ENCODE data around the gene CCDC91. TPM values are rescaled to one million over a fixed set of nuclear protein-coding genes. Genes with fewer than 3 reads are reported as not detected.

CCDC91 gene
- total RNA-seq, 1 donor from 2014 or later = 76.6 TPM

DNA sequence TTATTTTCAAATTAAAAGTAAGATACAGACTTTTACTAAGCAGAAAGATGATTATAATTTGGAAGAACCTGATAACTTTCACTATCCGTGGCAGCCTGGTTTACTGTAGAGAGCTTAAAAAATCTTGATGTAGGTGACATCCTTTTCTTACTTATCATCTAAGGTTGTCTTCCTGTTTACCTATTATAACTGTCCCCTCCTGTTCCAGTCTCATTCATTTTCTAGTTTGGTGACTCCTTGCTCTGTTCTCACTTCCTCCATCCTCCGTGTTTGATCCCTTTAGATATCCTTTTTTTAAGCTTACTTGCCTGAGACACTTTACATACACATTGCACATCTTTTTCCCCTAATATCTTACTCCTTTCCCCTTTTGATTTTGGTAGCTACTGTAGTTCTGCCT, 27.5 kb downstream of the CCDC91 start:
- H3K27ac ChIP-seq = no peak overlapping the region
- TF ChIP-seq POLR2AphosphoS5 (IDR thresholded peaks at IDR 0.05; ENCODE audit: insufficient read depth in 1 of 2, low read depth in 1 of 2) = no peak
- TF ChIP-seq, protein P1, sequence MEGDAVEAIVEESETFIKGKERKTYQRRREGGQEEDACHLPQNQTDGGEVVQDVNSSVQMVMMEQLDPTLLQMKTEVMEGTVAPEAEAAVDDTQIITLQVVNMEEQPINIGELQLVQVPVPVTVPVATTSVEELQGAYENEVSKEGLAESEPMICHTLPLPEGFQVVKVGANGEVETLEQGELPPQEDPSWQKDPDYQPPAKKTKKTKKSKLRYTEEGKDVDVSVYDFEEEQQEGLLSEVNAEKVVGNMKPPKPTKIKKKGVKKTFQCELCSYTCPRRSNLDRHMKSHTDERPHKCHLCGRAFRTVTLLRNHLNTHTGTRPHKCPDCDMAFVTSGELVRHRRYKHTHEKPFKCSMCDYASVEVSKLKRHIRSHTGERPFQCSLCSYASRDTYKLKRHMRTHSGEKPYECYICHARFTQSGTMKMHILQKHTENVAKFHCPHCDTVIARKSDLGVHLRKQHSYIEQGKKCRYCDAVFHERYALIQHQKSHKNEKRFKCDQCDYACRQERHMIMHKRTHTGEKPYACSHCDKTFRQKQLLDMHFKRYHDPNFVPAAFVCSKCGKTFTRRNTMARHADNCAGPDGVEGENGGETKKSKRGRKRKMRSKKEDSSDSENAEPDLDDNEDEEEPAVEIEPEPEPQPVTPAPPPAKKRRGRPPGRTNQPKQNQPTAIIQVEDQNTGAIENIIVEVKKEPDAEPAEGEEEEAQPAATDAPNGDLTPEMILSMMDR (IDR thresholded peaks at IDR 0.05) = no peak
- TF ChIP-seq POLR2A (IDR thresholded peaks at IDR 0.05) = no peak
- H3K4me1 ChIP-seq = peaks cover 8% of the 10 kb centered on the region
- intact Hi-C loops (cut with DNase I) = no loop called here
- peaks cover 3% of the 10 kb centered on the region for H3K9me3 ChIP-seq
- no peaks in the 10 kb centered on the region for H3K36me3 ChIP-seq
- no peak overlapping the region for H3K4me3 ChIP-seq
- H3K27me3 ChIP-seq = no peaks in the 10 kb centered on the region
- no peak for DNase-seq (ENCODE audit: extremely low spot score in 2 of 2)

DNA sequence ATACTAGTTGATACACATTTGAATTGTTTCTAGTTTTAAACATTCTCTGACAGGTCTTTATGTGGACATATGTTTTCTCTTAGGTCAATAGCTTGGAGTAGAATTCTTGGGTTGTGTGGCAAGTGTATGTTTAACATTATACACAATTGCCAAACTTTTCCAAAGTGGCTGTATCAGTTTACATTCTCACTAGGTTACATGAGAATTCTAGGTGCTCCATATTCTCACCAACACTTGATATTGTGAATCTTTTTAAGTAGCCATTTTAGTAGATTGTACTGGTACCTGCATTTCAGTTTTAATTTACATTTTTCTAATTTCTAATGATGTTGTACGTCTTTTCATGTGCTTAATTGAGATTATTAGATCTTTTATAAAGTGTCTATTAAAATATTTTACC, 28.6 kb downstream of the CCDC91 start:
- Histone ChIP-seq H3K9me3 (peaks cover 3% of the 10 kb centered on the region), H3K27ac (no peak overlapping the region), H3K4me3 (no peak overlapping the region), H3K27me3 (no peaks in the 10 kb centered on the region), H3K36me3 (no peaks in the 10 kb centered on the region), H3K4me1 (peaks cover 8% of the 10 kb centered on the region)
- no peak for DNase-seq (ENCODE audit: extremely low spot score in 2 of 2)
- intact Hi-C loops (cut with DNase I) = no loop called here
- TF ChIP-seq, protein P1 (IDR thresholded peaks at IDR 0.05) = no peak
- TF ChIP-seq POLR2A (IDR thresholded peaks at IDR 0.05) = no peak
- no peak for TF ChIP-seq POLR2AphosphoS5 (IDR thresholded peaks at IDR 0.05; ENCODE audit: insufficient read depth in 1 of 2, low read depth in 1 of 2)

DNA sequence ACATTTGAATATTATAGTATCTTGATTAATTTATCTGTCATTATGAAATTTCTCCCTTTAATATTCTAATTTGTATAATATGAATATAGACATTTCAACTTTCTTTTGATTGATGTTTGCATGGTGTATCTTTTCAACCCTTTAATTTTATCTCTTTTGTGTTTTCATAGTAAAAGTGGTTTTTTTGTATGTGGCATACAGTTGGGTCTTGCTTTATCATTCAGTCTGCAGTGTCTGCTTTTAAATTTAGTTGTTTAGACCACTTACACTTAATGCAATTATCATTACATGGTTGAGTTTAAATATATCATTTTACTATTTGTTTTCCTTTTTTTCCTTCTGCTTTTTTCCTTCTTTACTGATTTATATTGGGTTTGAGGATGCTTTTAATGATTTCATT, 29.6 kb downstream of the CCDC91 start:
- Histone ChIP-seq H3K9me3 (peaks cover 3% of the 10 kb centered on the region), H3K4me3 (no peak overlapping the region), H3K36me3 (no peaks in the 10 kb centered on the region), H3K27ac (no peak overlapping the region), H3K27me3 (no peaks in the 10 kb centered on the region), H3K4me1 (peaks cover 8% of the 10 kb centered on the region)
- no peak for DNase-seq (ENCODE audit: extremely low spot score in 2 of 2)
- TF ChIP-seq, protein P1 (IDR thresholded peaks at IDR 0.05) = no peak
- TF ChIP-seq POLR2A (IDR thresholded peaks at IDR 0.05) = no peak
- no peak for TF ChIP-seq POLR2AphosphoS5 (IDR thresholded peaks at IDR 0.05; ENCODE audit: insufficient read depth in 1 of 2, low read depth in 1 of 2)
- intact Hi-C loops (cut with DNase I) = no loop called here

DNA sequence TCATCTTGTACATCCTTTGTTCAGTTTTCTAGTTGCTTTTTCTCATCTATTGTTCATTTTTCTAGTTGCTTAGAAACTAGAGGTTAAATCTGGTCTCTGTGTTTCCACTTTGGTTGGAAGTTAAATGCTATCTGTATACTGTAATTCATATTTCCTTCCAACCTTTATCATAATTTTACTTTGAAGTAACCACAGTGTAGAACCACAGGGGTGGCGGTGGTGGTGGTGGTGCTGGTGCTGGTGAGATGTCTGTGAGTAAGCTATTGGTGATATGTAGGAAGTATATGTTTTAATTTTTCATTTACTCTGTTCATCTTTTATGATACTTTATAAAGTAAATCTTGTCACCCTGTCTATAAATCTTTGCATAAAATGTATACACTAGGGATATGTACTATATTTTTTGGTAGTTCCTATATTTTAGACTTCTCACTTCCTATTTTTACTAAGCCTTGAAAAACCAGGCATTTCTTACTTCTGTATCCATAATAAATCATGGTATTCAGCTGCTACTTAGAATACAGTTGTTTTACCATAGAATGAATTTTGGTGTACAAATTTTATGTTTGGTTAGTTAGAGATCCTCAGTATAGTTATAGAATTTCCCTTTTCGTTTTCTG, 31.9 kb downstream of the CCDC91 start:
- Histone ChIP-seq H3K4me1 (peaks cover 14% of the 10 kb centered on the region), H3K27me3 (no peaks in the 10 kb centered on the region), H3K36me3 (no peaks in the 10 kb centered on the region), H3K9me3 (peaks cover 3% of the 10 kb centered on the region), H3K27ac (no peak overlapping the region), H3K4me3 (no peak overlapping the region)
- no peak for TF ChIP-seq POLR2AphosphoS5 (IDR thresholded peaks at IDR 0.05; ENCODE audit: insufficient read depth in 1 of 2, low read depth in 1 of 2)
- intact Hi-C loops (cut with DNase I) = no loop called here
- DNase-seq (ENCODE audit: extremely low spot score in 2 of 2) = no peak

DNA sequence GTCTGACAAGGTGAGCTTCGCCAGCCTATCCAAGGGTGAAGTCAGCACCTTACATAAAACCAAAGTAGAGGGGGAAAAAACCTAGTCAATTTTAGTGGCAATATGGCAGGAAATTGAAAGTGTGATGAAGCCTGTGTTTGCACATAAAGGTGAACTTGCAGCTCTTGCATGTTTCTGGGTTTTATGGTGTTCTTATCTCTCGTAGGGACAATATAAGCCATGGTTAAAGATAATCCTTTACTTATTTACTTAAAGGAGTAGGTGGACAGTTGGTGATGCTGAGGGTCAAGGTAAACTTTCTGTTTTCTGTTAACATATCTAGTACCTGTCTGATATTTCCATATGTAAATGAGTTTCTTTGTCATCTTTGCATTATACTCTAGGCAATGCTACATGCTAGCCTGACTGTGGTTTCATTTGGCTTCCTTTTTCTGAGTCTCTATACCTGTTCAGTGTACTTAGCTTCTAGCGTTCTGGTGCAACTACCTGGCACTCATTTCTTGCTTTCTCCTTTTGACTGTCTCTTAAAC, 32.8 kb downstream of the CCDC91 start:
- intact Hi-C loops (cut with DNase I) = no loop called here
- Histone ChIP-seq H3K4me3 (no peak overlapping the region), H3K27ac (no peak overlapping the region), H3K27me3 (no peaks in the 10 kb centered on the region), H3K4me1 (peaks cover 14% of the 10 kb centered on the region), H3K9me3 (peaks cover 3% of the 10 kb centered on the region), H3K36me3 (no peaks in the 10 kb centered on the region)
- no peak for TF ChIP-seq POLR2A (IDR thresholded peaks at IDR 0.05)
- no peak for TF ChIP-seq POLR2AphosphoS5 (IDR thresholded peaks at IDR 0.05; ENCODE audit: insufficient read depth in 1 of 2, low read depth in 1 of 2)
- TF ChIP-seq, protein P1 (IDR thresholded peaks at IDR 0.05) = no peak
- DNase-seq (ENCODE audit: extremely low spot score in 2 of 2) = no peak

Data from vagina (tissue), 2 donors.